NCI-H2107 treated with DMSO at 0.1 percent for 48 hours (cell line): ENCODE results near the gene SSBP2.
"Not testable (repeated sequence)": the region's sequence is repeated elsewhere in the genome, so short reads cannot be mapped to it uniquely, and the experiment has no call there.

Experiments used
- DNase-seq: peaks from one replicate; lab custom pipeline; 2025; ENCODE audit not compliant: unreplicated experiment; lab: John Stamatoyannopoulos, UW

The SSBP2 gene

GRCh38 chr5:81740758-81741157 is 10.1 kb downstream of the SSBP2 start:
- no peak for DNase-seq

- no peak for DNase-seq
Measured at GRCh38 chr5:81739291-81739690, 11.6 kb downstream of the SSBP2 start.

GRCh38 chr5:81729276-81729675 is 21.6 kb downstream of the SSBP2 start:
- DNase-seq = no peak

- no peak for DNase-seq
Measured at GRCh38 chr5:81728301-81728700, 22.6 kb downstream of the SSBP2 start.

- DNase-seq = no peak
Measured at GRCh38 chr5:81726297-81726696, 24.6 kb downstream of the SSBP2 start.

- peak; percentile 1 for DNase-seq
Measured at GRCh38 chr5:81724571-81724970, 26.3 kb downstream of the SSBP2 start.

- DNase-seq = no peak
Measured at GRCh38 chr5:81724108-81724507, 26.8 kb downstream of the SSBP2 start.

- no peak for DNase-seq
Measured at GRCh38 chr5:81721049-81721448, 29.8 kb downstream of the SSBP2 start.

- no peak for DNase-seq
Measured at GRCh38 chr5:81719743-81720345, 31.1 kb downstream of the SSBP2 start.

GRCh38 chr5:81718300-81718699 is 32.6 kb downstream of the SSBP2 start:
- DNase-seq = no peak

GRCh38 chr5:81717860-81718259 is 33.0 kb downstream of the SSBP2 start:
- no peak for DNase-seq

GRCh38 chr5:81717226-81717625 is 33.7 kb downstream of the SSBP2 start:
- no peak for DNase-seq

GRCh38 chr5:81714076-81714475 is 36.8 kb downstream of the SSBP2 start:
- DNase-seq = not testable (repeated sequence)

GRCh38 chr5:81708889-81709288 is 42.0 kb downstream of the SSBP2 start:
- no peak for DNase-seq

- DNase-seq = no peak
Measured at GRCh38 chr5:81703840-81704239, 47.1 kb downstream of the SSBP2 start.

GRCh38 chr5:81700166-81700565 is 50.7 kb downstream of the SSBP2 start:
- no peak for DNase-seq

GRCh38 chr5:81698813-81699212 is 52.1 kb downstream of the SSBP2 start:
- no peak for DNase-seq

- DNase-seq = no peak
Measured at GRCh38 chr5:81696418-81697397, 54.2 kb downstream of the SSBP2 start.

- no peak for DNase-seq
Measured at GRCh38 chr5:81694726-81695125, 56.2 kb downstream of the SSBP2 start.

- DNase-seq = no peak
Measured at GRCh38 chr5:81688215-81688614, 62.7 kb downstream of the SSBP2 start.

- DNase-seq = no peak
Measured at GRCh38 chr5:81687292-81687691, 63.6 kb downstream of the SSBP2 start.

- DNase-seq = no peak
Measured at GRCh38 chr5:81685471-81685870, 65.4 kb downstream of the SSBP2 start.
